Neuronal stem cell (in vitro differentiated cells): ENCODE results near the gene CUL1.
A peak's percentile ranks its signal among the peaks of the same experiment; 100 is the strongest.

Experiments
- DNase-seq: peaks from one replicate; pipeline ENCODE4 v3.0.0-alpha.2; 2013; ENCODE audit warnings: low spot score
- H2AFZ ChIP-seq: one replicate; pipeline ENCODE4 v1.6.1; 2013; ENCODE audit warnings: mild to moderate bottlenecking, low read length, inconsistent platforms
- H2AK5ac ChIP-seq: 2 replicates; pipeline ENCODE4 v1.6.1; 2013; ENCODE audit warnings: low read depth, mild to moderate bottlenecking, inconsistent platforms, low read length, moderate library complexity, mixed read lengths
- H2BK120ac ChIP-seq: 2 replicates; pipeline ENCODE4 v1.6.1; 2013; ENCODE audit warnings: low read depth, mild to moderate bottlenecking, inconsistent platforms, low read length, moderate library complexity, mixed read lengths
- H2BK12ac ChIP-seq: one replicate; pipeline ENCODE4 v1.6.1; 2013; ENCODE audit warnings: low read length, inconsistent platforms
- H2BK15ac ChIP-seq: 2 replicates; pipeline ENCODE4 v1.6.1; 2013; ENCODE audit warnings: mild to moderate bottlenecking, low read length, inconsistent platforms, mixed read lengths
- H2BK5ac ChIP-seq: one replicate; pipeline ENCODE4 v1.6.1; 2013; ENCODE audit warnings: inconsistent platforms, mild to moderate bottlenecking, low read length, moderate library complexity
- H3K14ac ChIP-seq: one replicate; pipeline ENCODE4 v1.6.1; 2013; ENCODE audit warnings: low read length, inconsistent platforms
- H3K18ac ChIP-seq: 2 replicates; pipeline ENCODE4 v1.6.1; 2013; ENCODE audit warnings: low read length, inconsistent platforms
- H3K23ac ChIP-seq: 2 replicates; pipeline ENCODE4 v1.6.1; 2013; ENCODE audit warnings: low read depth, mild to moderate bottlenecking, mixed read lengths, low read length, inconsistent platforms; ENCODE audit not compliant: poor library complexity
- H3K27ac ChIP-seq: replicated peaks from 3 replicates; pipeline ENCODE4 v1.5.1; 2013; ENCODE audit warnings: low read length, inconsistent platforms
- H3K27me3 ChIP-seq, 3 experiments: 2 replicates each; pipeline ENCODE4 v1.6.1; 2013; ENCODE audit warnings: low read length in 3 of 3, mild to moderate bottlenecking in 2 of 3, inconsistent platforms in 1 of 3, low read depth in 1 of 3, mixed read lengths in 1 of 3, moderate library complexity in 1 of 3; ENCODE audit not compliant: control insufficient read depth in 3 of 3, insufficient read depth in 3 of 3
- H3K36me3 ChIP-seq, 2 donors: replicated peaks in 1 of 2; 2 replicates each; pipeline ENCODE4 v1.6.1; 2013; ENCODE audit warnings: low read length in 2 of 2; ENCODE audit not compliant: control insufficient read depth in 2 of 2, insufficient read depth in 2 of 2
- H3K4ac ChIP-seq: 2 replicates; pipeline ENCODE4 v1.6.1; 2013; ENCODE audit warnings: inconsistent platforms, mild to moderate bottlenecking, low read length, moderate library complexity
- H3K4me1 ChIP-seq, 2 donors: 1 replicate in 1 of 2; 2 replicates in 1 of 2; pipeline ENCODE4 v1.6.1; 2013; ENCODE audit warnings: low read length in 2 of 2, low read depth in 1 of 2; ENCODE audit not compliant: control insufficient read depth in 2 of 2, insufficient read depth in 1 of 2
- H3K4me2 ChIP-seq: one replicate; pipeline ENCODE4 v1.6.1; 2013; ENCODE audit warnings: mild to moderate bottlenecking, low read length, inconsistent platforms; ENCODE audit not compliant: insufficient read depth, poor library complexity, severe bottlenecking
- H3K4me3 ChIP-seq, 2 donors: 2 replicates each; pipeline ENCODE4 v1.5.1; 2013; ENCODE audit warnings: low read length in 2 of 2, mild to moderate bottlenecking in 2 of 2, inconsistent platforms in 1 of 2, moderate library complexity in 1 of 2
- H3K79me1 ChIP-seq: one replicate; pipeline ENCODE4 v1.6.1; 2013; ENCODE audit warnings: low read depth, mild to moderate bottlenecking, inconsistent platforms, low read length, moderate library complexity
- H3K9ac ChIP-seq: one replicate; pipeline ENCODE4 v1.6.1; 2013; ENCODE audit warnings: mild to moderate bottlenecking, low read depth, low read length, inconsistent platforms; ENCODE audit not compliant: poor library complexity
- H3K9me3 ChIP-seq, 2 donors: replicated peaks in 1 of 2; 2 replicates each; pipeline versions ENCODE3 to v1.6.1; 2013; ENCODE audit warnings: low read length in 2 of 2, mild to moderate bottlenecking in 2 of 2, inconsistent platforms in 1 of 2, low read depth in 1 of 2, mixed read lengths in 1 of 2, moderate library complexity in 1 of 2; ENCODE audit not compliant: control insufficient read depth in 2 of 2, insufficient read depth in 1 of 2
- H4K8ac ChIP-seq: one replicate; pipeline ENCODE4 v1.6.1; 2013; ENCODE audit warnings: low read depth, mild to moderate bottlenecking, inconsistent platforms, low read length, moderate library complexity
- H4K91ac ChIP-seq: one replicate; pipeline ENCODE4 v1.6.1; 2013; ENCODE audit warnings: low read length, low read depth, mild to moderate bottlenecking, inconsistent platforms; ENCODE audit not compliant: poor library complexity
- WGBS, 2 donors: extraction: QIAGEN DNeasy Blood & Tissue Kit; methylation state at CpG; one replicate each; pipeline ENCODE4 v1.1.7; 2013; ENCODE audit warnings: missing lambda C conversion rate in 2 of 2, mixed read lengths in 1 of 2; ENCODE audit not compliant: insufficient read length in 2 of 2, insufficient replicate concordance in 1 of 2; ENCODE audit errors: extremely low coverage in 2 of 2; 5-methylcytosine and 5-hydroxymethylcytosine counted together

The CUL1 gene

DNA sequence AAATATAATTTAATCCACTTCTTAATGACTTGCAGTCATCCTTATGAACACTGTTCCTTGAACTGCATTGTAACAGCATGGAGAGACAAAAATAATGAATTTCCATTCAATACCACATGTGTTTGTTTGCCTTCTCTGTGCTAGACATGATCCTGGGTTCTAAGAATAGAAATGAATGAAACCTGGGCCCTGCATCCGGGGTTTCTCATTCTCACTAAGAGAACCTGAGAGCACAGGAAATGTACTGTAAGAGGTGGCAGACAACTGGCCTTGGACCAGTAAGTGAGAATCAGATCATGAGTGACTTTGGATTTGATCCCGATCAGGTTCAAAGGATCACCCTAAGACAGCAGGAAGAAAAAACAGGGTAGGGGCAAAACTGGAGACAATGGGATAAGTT lies 37.2 kb upstream of the CUL1 start:
- Histone ChIP-seq H3K36me3 (no peaks in the 10 kb centered on the region), H2BK15ac (no peak overlapping the region), H3K27ac (no peak overlapping the region), H3K9ac (no peak overlapping the region), H4K8ac (no peak overlapping the region), H2AK5ac (no peak overlapping the region), H2BK5ac (no peak overlapping the region), H3K4me2 (no peak overlapping the region), H3K9me3 (no peaks in the 10 kb centered on the region), H3K23ac (no peak overlapping the region), H3K4ac (no peak overlapping the region), H2BK120ac (no peak overlapping the region), H3K18ac (no peak overlapping the region), H3K79me1 (no peaks in the 10 kb centered on the region), H3K4me3 (no peak overlapping the region), H3K4me1 (peaks cover 4% of the 10 kb centered on the region in 2 donors), H4K91ac (no peak overlapping the region), H3K27me3 (peaks cover 0 to 7% (median 0%) of the 10 kb centered on the region in 3 experiments), H2AFZ (no peak overlapping the region), H2BK12ac (no peak overlapping the region), H3K14ac (no peak overlapping the region)
- no peak for DNase-seq
- no CpG with 5 or more reads among the region's 2 CpGs for WGBS, 2 donors

- no peak overlapping the region for H2BK15ac ChIP-seq
- peaks cover 0 to 3% (median 0%) of the 10 kb centered on the region in 3 experiments for H3K27me3 ChIP-seq
- H3K23ac ChIP-seq: no peak overlapping the region
- H2AFZ ChIP-seq: no peak overlapping the region
- H3K79me1 ChIP-seq: no peaks in the 10 kb centered on the region
- no peak overlapping the region for H2BK5ac ChIP-seq
- no peak overlapping the region for H3K4me3 ChIP-seq
- no peak overlapping the region for H2BK12ac ChIP-seq
- H3K9ac ChIP-seq: no peak overlapping the region
- H3K4me2 ChIP-seq: no peak overlapping the region
- no peak overlapping the region for H3K14ac ChIP-seq
- no peak overlapping the region for H2AK5ac ChIP-seq
- H3K4me1 ChIP-seq: peaks cover 4% of the 10 kb centered on the region in 2 donors
- H3K18ac ChIP-seq: no peak overlapping the region
- no peaks in the 10 kb centered on the region for H3K36me3 ChIP-seq
- H3K9me3 ChIP-seq: no peaks in the 10 kb centered on the region
- H3K27ac ChIP-seq: no peak overlapping the region
- H4K8ac ChIP-seq: no peak overlapping the region
- H3K4ac ChIP-seq: no peak overlapping the region
- WGBS, 2 donors: no CpG with 5 or more reads among the region's 3 CpGs
- H4K91ac ChIP-seq: no peak overlapping the region
- H2BK120ac ChIP-seq: no peak overlapping the region
- DNase-seq: no peak
Observed at GRCh38 chr7:148662646-148663045, 36.1 kb upstream of the CUL1 start.

GRCh38 chr7:148664324-148664723 lies 34.4 kb upstream of the CUL1 start:
- DNase-seq: no peak
- Histone ChIP-seq H2BK120ac (no peak overlapping the region), H2BK12ac (no peak overlapping the region), H3K9me3 (no peaks in the 10 kb centered on the region), H3K4me3 (no peak overlapping the region), H3K23ac (no peak overlapping the region), H3K14ac (no peak overlapping the region), H2BK5ac (no peak overlapping the region), H3K27ac (no peak overlapping the region), H3K4me2 (no peak overlapping the region), H2AK5ac (no peak overlapping the region), H2BK15ac (no peak overlapping the region), H2AFZ (peak overlapping the region; percentile 71), H3K4ac (no peak overlapping the region), H3K27me3 (peaks cover 0 to 3% (median 0%) of the 10 kb centered on the region in 3 experiments), H3K4me1 (peaks cover 4% of the 10 kb centered on the region in 2 donors), H4K91ac (no peak overlapping the region), H4K8ac (no peak overlapping the region), H3K9ac (no peak overlapping the region), H3K18ac (no peak overlapping the region), H3K79me1 (no peaks in the 10 kb centered on the region), H3K36me3 (no peaks in the 10 kb centered on the region)
- WGBS, 2 donors: no CpG with 5 or more reads among the region's 6 CpGs

DNA sequence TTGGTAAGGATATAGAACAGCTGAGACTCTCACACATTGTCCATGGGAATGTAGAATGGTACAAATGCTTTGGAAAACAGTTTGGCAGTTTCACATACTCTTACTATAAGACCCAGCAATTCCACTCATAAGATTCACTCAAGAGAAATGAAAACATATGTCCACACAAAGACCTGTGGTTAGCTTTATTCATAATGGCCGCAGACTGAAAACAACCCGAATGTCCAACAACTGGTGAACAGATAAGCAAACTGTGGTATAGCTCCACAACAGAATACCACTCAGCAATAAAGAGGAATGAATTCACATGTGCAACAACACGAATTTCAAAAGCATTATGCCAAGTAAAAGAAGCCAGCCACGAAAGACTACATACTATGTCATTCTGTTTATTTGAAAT lies 33.5 kb upstream of the CUL1 start:
- no peaks in the 10 kb centered on the region for H3K79me1 ChIP-seq
- no peak overlapping the region for H2BK5ac ChIP-seq
- H3K4me1 ChIP-seq: peaks cover 4% of the 10 kb centered on the region in 2 donors
- H3K27me3 ChIP-seq: peaks cover 0 to 3% (median 0%) of the 10 kb centered on the region in 3 experiments
- H3K27ac ChIP-seq: no peak overlapping the region
- no peak overlapping the region for H2BK120ac ChIP-seq
- no peak overlapping the region for H2AFZ ChIP-seq
- DNase-seq: no peak
- H4K91ac ChIP-seq: no peak overlapping the region
- no peaks in the 10 kb centered on the region for H3K9me3 ChIP-seq
- no peak overlapping the region for H2BK15ac ChIP-seq
- no peak overlapping the region for H4K8ac ChIP-seq
- no peak overlapping the region for H3K9ac ChIP-seq
- no peak overlapping the region for H2BK12ac ChIP-seq
- no CpG with 5 or more reads among the region's 4 CpGs for WGBS, 2 donors
- no peak overlapping the region for H3K4me2 ChIP-seq
- H2AK5ac ChIP-seq: no peak overlapping the region
- H3K4me3 ChIP-seq: no peak overlapping the region
- H3K18ac ChIP-seq: no peak overlapping the region
- H3K14ac ChIP-seq: no peak overlapping the region
- no peaks in the 10 kb centered on the region for H3K36me3 ChIP-seq
- H3K23ac ChIP-seq: no peak overlapping the region
- H3K4ac ChIP-seq: no peak overlapping the region
